Suprapubic skin (tissue), 4 donors: Measurements from ENCODE around the gene OXCT1. TPM values are rescaled to one million over a fixed set of nuclear protein-coding genes. Genes with fewer than 3 reads are reported as not detected.

Source experiments
- DNase-seq, 2 donors: peaks; one replicate each; pipeline ENCODE4 v3.0.0-alpha.2; 2019; ENCODE audit warnings: low spot score in 2 of 2
- H3K27ac ChIP-seq: fragments of 200-600 bp; sonication (generic); one replicate; pipeline ENCODE4 v1.5.1; 2019
- H3K27me3 ChIP-seq: fragments of 200-600 bp; sonication (generic); one replicate; pipeline ENCODE4 v1.5.1; 2019
- H3K36me3 ChIP-seq: fragments of 200-600 bp; sonication (generic); one replicate; pipeline ENCODE4 v1.5.1; 2019
- H3K4me1 ChIP-seq: fragments of 200-600 bp; sonication (generic); one replicate; pipeline ENCODE4 v1.5.1; 2019
- H3K4me3 ChIP-seq: fragments of 200-600 bp; sonication (generic); one replicate; pipeline ENCODE4 v1.5.1; 2019; ENCODE audit warnings: mild to moderate bottlenecking
- H3K9me3 ChIP-seq: fragments of 200-600 bp; sonication (generic); one replicate; pipeline ENCODE4 v1.5.1; 2019
- CTCF ChIP-seq, 2 donors: fragments of 200-600 bp in 1 of 2; fragments of 450-650 bp in 1 of 2; sonication (generic) in 1 of 2; IDR thresholded peaks; one replicate each; pipeline ENCODE4 v1.5.1; 2016 to 2019; ENCODE audit warnings: antibody characterized with exemption in 2 of 2, mild to moderate bottlenecking in 1 of 2, moderate library complexity in 1 of 2
- EP300 ChIP-seq: sonication (generic); formaldehyde crosslinking; IDR thresholded peaks from one replicate; pipeline ENCODE4 v1.6.1; 2017; ENCODE audit warnings: antibody characterized with exemption
- POLR2A ChIP-seq, 2 donors: fragments of 450-650 bp; IDR thresholded peaks; one replicate each; pipeline ENCODE4 v1.6.1; 2017; ENCODE audit warnings: antibody characterized with exemption in 2 of 2, mild to moderate bottlenecking in 2 of 2, moderate library complexity in 2 of 2
- POLR2AphosphoS5 ChIP-seq, 3 donors: sonication (generic); formaldehyde crosslinking; IDR thresholded peaks; one replicate each; pipeline ENCODE4 v1.6.1; 2017; ENCODE audit warnings: antibody characterized with exemption in 3 of 3
- WGBS: methylation state at CpG from one replicate; pipeline ENCODE4 v1.1.5; 2018; 5-methylcytosine and 5-hydroxymethylcytosine counted together
- total RNA-seq, 4 donors: library from RNA; depleted of rRNA; stranded (reverse); fragments of >200 nt; gene quantifications; one replicate each; pipeline ENCODE4 v1.1.0, GENCODE V29; 2016

The OXCT1 gene
- total RNA-seq, 4 donors from 2014 or later: 17.4 to 71.9 (median 24.7) TPM

GRCh38 chr5:41797662-41798061 lies 72.6 kb downstream of the OXCT1 start:
- DNase-seq: no peak
- Histone ChIP-seq H3K4me1 (peaks cover 3% of the 10 kb centered on the region), H3K27me3 (no peaks in the 10 kb centered on the region), H3K36me3 (peaks cover 47% of the 10 kb centered on the region), H3K9me3 (no peaks in the 10 kb centered on the region), H3K27ac (no peak overlapping the region), H3K4me3 (no peak overlapping the region)
- 93% methylated on average over 2 of the region's 2 CpGs for WGBS
- TF ChIP-seq CTCF (IDR thresholded peaks at IDR 0.05) (no peak), EP300 (no peak), POLR2AphosphoS5 (IDR thresholded peaks at IDR 0.05) (no peak), POLR2A (IDR thresholded peaks at IDR 0.05) (no peak)

- no peak overlapping the region for H3K4me3 ChIP-seq
- H3K27ac ChIP-seq: no peak overlapping the region
- DNase-seq: no peak
- H3K27me3 ChIP-seq: no peaks in the 10 kb centered on the region
- H3K36me3 ChIP-seq: peaks cover 43% of the 10 kb centered on the region
- peaks cover 3% of the 10 kb centered on the region for H3K4me1 ChIP-seq
- no peaks in the 10 kb centered on the region for H3K9me3 ChIP-seq
- TF ChIP-seq EP300: no peak
- no peak for TF ChIP-seq POLR2AphosphoS5 (IDR thresholded peaks at IDR 0.05)
- TF ChIP-seq POLR2A (IDR thresholded peaks at IDR 0.05): no peak
- no peak for TF ChIP-seq CTCF (IDR thresholded peaks at IDR 0.05)
Measured at GRCh38 chr5:41796061-41796460, 74.2 kb downstream of the OXCT1 start.

GRCh38 chr5:41795125-41795524 lies 75.1 kb downstream of the OXCT1 start:
- TF ChIP-seq POLR2AphosphoS5 (IDR thresholded peaks at IDR 0.05) (no peak), POLR2A (IDR thresholded peaks at IDR 0.05) (no peak), CTCF (IDR thresholded peaks at IDR 0.05) (no peak), EP300 (no peak)
- Histone ChIP-seq H3K27me3 (no peaks in the 10 kb centered on the region), H3K27ac (no peak overlapping the region), H3K4me1 (peaks cover 6% of the 10 kb centered on the region), H3K36me3 (peaks cover 35% of the 10 kb centered on the region), H3K9me3 (no peaks in the 10 kb centered on the region), H3K4me3 (no peak overlapping the region)
- DNase-seq: no peak
- 97% methylated on average over 6 of the region's 6 CpGs for WGBS

- Histone ChIP-seq H3K4me3 (no peak overlapping the region), H3K9me3 (no peaks in the 10 kb centered on the region), H3K4me1 (peaks cover 10% of the 10 kb centered on the region), H3K27me3 (no peaks in the 10 kb centered on the region), H3K27ac (no peak overlapping the region), H3K36me3 (peaks cover 29% of the 10 kb centered on the region)
- 34% methylated on average over 4 of the region's 4 CpGs for WGBS
- no peak for TF ChIP-seq POLR2A (IDR thresholded peaks at IDR 0.05)
- no peak for TF ChIP-seq CTCF (IDR thresholded peaks at IDR 0.05)
- no peak for TF ChIP-seq EP300
- TF ChIP-seq POLR2AphosphoS5 (IDR thresholded peaks at IDR 0.05): no peak
- DNase-seq: no peak
Measured at GRCh38 chr5:41794471-41794870, 75.8 kb downstream of the OXCT1 start.

- TF ChIP-seq CTCF (IDR thresholded peaks at IDR 0.05): no peak
- TF ChIP-seq POLR2AphosphoS5 (IDR thresholded peaks at IDR 0.05): no peak
- TF ChIP-seq EP300: no peak
- TF ChIP-seq POLR2A (IDR thresholded peaks at IDR 0.05): no peak
- no peak for DNase-seq
- Histone ChIP-seq H3K36me3 (peaks cover 24% of the 10 kb centered on the region), H3K27ac (no peak overlapping the region), H3K9me3 (no peaks in the 10 kb centered on the region), H3K27me3 (no peaks in the 10 kb centered on the region), H3K4me1 (peaks cover 15% of the 10 kb centered on the region), H3K4me3 (no peak overlapping the region)
- WGBS: 75% methylated on average over 3 of the region's 3 CpGs
Measured at GRCh38 chr5:41793141-41793770, 77.0 kb downstream of the OXCT1 start.
